ENCODE data around the gene SSMEM1. TPM values are rescaled to one million over a fixed set of nuclear protein-coding genes. Genes with fewer than 3 reads are reported as not detected.

The SSMEM1 gene, protein sequence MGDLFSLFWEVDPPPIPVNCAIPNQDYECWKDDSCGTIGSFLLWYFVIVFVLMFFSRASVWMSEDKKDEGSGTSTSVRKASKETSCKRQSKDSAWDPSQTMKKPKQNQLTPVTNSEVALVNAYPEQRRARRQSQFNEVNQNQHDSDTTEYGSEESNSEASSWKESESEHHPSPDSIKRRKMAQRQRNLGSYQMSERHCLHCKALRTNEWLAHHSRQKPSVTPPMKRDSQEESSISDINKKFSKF
- not detected for total RNA-seq

DNA sequence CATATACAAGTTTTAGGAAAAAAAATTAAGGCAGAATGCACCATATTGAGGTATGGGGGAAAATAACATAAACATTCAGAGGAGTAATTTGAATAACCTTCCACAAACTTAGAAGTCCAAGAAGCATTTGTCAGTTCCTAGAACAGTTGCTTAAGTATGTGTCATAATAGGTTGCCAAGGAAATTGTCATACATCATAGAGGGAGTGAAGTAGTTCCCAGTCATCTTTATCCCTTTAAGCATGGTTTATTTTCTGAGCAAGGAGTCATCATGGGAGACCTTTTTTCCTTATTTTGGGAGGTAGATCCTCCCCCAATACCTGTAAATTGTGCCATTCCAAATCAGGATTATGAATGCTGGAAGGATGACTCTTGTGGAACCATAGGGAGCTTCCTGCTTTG is at the start of gene SSMEM1:
SSMEM1 (plus strand) TSS at position 219 of the 400 bp plus-strand sequence; CDS start at position 270, 51 bp downstream.
- Histone ChIP-seq H3K27ac (no peak within 1 kb of the TSS), H3K36me3 (peaks cover 9% of the 10 kb centered on the region), H3K4me3 (no peak within 1 kb of the TSS), H3K27me3 (no peaks in the 10 kb centered on the region), H3K9me3 (no peaks in the 10 kb centered on the region), H3K4me1 (peaks cover 0 to 6% of the 10 kb centered on the region in 2 donors)
- DNase-seq (ENCODE audit: low spot score), result no peak
- TF ChIP-seq, protein P1, sequence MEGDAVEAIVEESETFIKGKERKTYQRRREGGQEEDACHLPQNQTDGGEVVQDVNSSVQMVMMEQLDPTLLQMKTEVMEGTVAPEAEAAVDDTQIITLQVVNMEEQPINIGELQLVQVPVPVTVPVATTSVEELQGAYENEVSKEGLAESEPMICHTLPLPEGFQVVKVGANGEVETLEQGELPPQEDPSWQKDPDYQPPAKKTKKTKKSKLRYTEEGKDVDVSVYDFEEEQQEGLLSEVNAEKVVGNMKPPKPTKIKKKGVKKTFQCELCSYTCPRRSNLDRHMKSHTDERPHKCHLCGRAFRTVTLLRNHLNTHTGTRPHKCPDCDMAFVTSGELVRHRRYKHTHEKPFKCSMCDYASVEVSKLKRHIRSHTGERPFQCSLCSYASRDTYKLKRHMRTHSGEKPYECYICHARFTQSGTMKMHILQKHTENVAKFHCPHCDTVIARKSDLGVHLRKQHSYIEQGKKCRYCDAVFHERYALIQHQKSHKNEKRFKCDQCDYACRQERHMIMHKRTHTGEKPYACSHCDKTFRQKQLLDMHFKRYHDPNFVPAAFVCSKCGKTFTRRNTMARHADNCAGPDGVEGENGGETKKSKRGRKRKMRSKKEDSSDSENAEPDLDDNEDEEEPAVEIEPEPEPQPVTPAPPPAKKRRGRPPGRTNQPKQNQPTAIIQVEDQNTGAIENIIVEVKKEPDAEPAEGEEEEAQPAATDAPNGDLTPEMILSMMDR (IDR thresholded peaks at IDR 0.05), result no peak

GRCh38 chr7:130160023-130160422 is 47.6 kb upstream of the SSMEM1 start:
- Histone ChIP-seq H3K36me3 (peaks cover 13% of the 10 kb centered on the region), H3K27ac (no peak overlapping the region), H3K9me3 (no peaks in the 10 kb centered on the region), H3K27me3 (no peaks in the 10 kb centered on the region), H3K4me3 (no peak overlapping the region), H3K4me1 (no peaks in the 10 kb centered on the region)
- no peak for DNase-seq (ENCODE audit: low spot score)
- TF ChIP-seq, protein P1 (IDR thresholded peaks at IDR 0.05), result no peak

- Histone ChIP-seq H3K36me3 (peaks cover 13% of the 10 kb centered on the region), H3K9me3 (no peaks in the 10 kb centered on the region), H3K27me3 (no peaks in the 10 kb centered on the region), H3K27ac (no peak overlapping the region), H3K4me3 (no peak overlapping the region), H3K4me1 (no peaks in the 10 kb centered on the region)
- TF ChIP-seq, protein P1 (IDR thresholded peaks at IDR 0.05), result no peak
- no peak for DNase-seq (ENCODE audit: low spot score)
These were observed 47.2 kb upstream of the SSMEM1 start for GRCh38 chr7:130160455-130160854.

GRCh38 chr7:130162196-130162595 is 45.5 kb upstream of the SSMEM1 start:
- Histone ChIP-seq H3K27ac (no peak overlapping the region), H3K9me3 (no peaks in the 10 kb centered on the region), H3K27me3 (no peaks in the 10 kb centered on the region), H3K36me3 (peaks cover 21% of the 10 kb centered on the region), H3K4me1 (no peaks in the 10 kb centered on the region), H3K4me3 (no peak overlapping the region)
- no peak for DNase-seq (ENCODE audit: low spot score)
- TF ChIP-seq, protein P1 (IDR thresholded peaks at IDR 0.05), result no peak

DNA sequence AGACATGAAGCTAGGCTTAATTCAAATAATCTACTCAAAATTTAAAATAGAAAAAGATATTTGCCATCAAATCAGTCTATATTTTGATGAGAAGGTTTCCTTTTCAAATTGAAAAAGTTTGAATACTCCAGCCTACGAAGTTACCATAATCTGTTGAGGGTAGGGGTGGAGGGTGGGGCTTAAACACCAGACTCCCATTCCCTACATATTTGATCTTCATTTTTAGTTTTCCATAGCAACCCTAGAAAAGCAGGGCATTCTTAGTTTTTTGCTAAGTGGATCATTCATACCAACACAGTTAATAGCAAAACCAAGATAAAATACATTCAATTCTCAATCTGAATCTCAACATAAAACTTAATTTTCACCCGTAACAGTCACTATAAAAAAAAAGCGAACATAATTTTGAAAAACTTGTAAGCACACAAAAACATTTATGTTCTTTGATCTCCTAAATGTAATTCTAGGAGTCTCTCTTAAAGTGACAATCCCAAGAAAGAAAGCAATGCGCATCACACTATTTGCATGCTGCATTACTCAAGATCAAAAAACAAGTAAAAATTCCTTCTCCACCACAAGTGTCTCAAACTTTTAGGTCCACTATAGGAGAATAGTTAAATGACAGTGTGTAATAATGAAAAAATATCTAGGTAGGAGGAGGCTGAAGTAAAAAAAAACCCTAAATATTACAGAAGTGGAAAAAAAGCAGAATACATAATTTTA is 33.3 kb upstream of the SSMEM1 start:
- no peaks in the 10 kb centered on the region for H3K27me3 ChIP-seq
- no peaks in the 10 kb centered on the region for H3K9me3 ChIP-seq
- TF ChIP-seq, protein P1 (IDR thresholded peaks at IDR 0.05), result no peak
- H3K4me1 ChIP-seq, result no peaks in the 10 kb centered on the region
- H3K27ac ChIP-seq, result no peak overlapping the region
- peaks cover 46% of the 10 kb centered on the region for H3K36me3 ChIP-seq
- no peak overlapping the region for H3K4me3 ChIP-seq
- DNase-seq (ENCODE audit: low spot score), result no peak

All from right atrium auricular region (tissue), 2 donors.